GM10266 (cell line): ENCODE results near the gene PCDH9.

ENCODE experiments used
- DNase-seq: peaks from one replicate; pipeline ENCODE4 v3.0.0; 2012; ENCODE audit errors: extremely low spot score
- CTCF ChIP-seq: IDR thresholded peaks from 2 replicates; pipeline ENCODE4 v1.5.1; 2012; ENCODE audit warnings: mild to moderate bottlenecking, low read depth; ENCODE audit not compliant: control insufficient read depth, insufficient read depth; ENCODE audit errors: missing control alignments

Gene PCDH9

GRCh38 chr13:66967811-66968597 lies 262.1 kb downstream of the PCDH9 start:
- no peak for DNase-seq
- TF ChIP-seq CTCF = no peak

- no peak for DNase-seq
- no peak for TF ChIP-seq CTCF
Measured at GRCh38 chr13:66965181-66965580, 265.0 kb downstream of the PCDH9 start.

- no peak for TF ChIP-seq CTCF
- no peak for DNase-seq
Measured at GRCh38 chr13:66962953-66963352, 267.2 kb downstream of the PCDH9 start.

- no peak for DNase-seq
- no peak for TF ChIP-seq CTCF
Measured at GRCh38 chr13:66958611-66959010, 271.5 kb downstream of the PCDH9 start.

GRCh38 chr13:66952507-66952906 lies 277.6 kb downstream of the PCDH9 start:
- no peak for DNase-seq
- no peak for TF ChIP-seq CTCF

- DNase-seq = no peak
Measured at GRCh38 chr13:66951426-66951825, 278.7 kb downstream of the PCDH9 start.

More at GRCh38 chr13:66951426-66951825, 278.7 kb downstream of the PCDH9 start:
- TF ChIP-seq CTCF = no peak
